ENCODE data around the gene IQGAP1.

The IQGAP1 gene

DNA sequence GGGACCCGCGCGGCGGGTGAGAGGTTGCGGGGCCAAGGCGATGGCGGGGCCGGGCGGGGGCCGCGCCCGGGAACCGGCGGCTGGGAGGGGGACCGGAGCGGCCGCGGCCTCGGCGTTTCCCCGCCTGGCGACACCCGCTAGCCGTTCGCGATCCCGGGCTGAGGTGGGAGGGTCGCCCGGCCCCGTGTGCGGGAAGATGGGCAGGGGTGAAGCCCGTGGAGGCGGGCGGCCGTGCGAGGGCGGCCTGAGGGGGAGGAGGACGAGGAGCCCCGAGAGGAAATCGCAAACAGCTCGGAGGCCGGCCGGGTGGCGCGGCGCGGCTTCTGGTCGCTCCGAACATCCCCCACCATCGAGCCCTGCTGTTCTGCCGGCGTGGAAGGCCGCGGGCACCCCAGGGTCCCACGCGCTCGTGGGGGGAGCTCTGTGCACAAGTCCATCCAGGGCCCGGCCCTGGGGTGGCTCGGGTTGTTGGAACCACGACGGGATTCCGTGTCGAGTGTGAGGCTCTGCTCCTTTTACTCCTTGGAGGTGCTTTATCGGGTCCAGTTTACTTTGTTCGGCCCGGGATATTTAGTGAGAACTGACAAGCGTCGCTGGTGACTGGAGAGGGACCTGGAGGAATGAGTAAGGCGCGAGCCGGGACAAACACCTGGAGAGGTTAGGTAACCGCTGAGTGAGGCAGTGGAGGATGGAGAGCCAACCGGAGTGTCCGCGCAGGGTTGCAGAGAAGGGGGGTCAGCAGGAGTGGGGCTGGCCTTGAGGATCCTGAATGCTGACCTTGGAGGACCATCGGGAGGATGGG, 142.4 kb downstream of the IQGAP1 start:
- peak overlapping the region; percentile 56 for H3K27ac ChIP-seq
- no peak for DNase-seq
- no peak for TF ChIP-seq CTCF (IDR thresholded peaks at IDR 0.05; ENCODE audit: low read depth, low read length, missing control alignments)
- peak overlapping the region; percentile 76 for H3K4me3 ChIP-seq (ENCODE audit: low read depth, low read length)
- in situ Hi-C loops (cut with HindIII; ENCODE audit: low pct_ligation_motif_present, low sequenced_read_pairs), result no loop called here
- no peaks in the 10 kb centered on the region for H3K27me3 ChIP-seq (replicated peaks)
- no peaks in the 10 kb centered on the region for H3K36me3 ChIP-seq (replicated peaks)

GRCh38 chr15:90531147-90531546, 143.1 kb downstream of the IQGAP1 start:
- no peaks in the 10 kb centered on the region for H3K36me3 ChIP-seq (replicated peaks)
- peak overlapping the region; percentile 76 for H3K4me3 ChIP-seq (ENCODE audit: low read depth, low read length)
- H3K27ac ChIP-seq, result no peak overlapping the region
- H3K27me3 ChIP-seq (replicated peaks), result no peaks in the 10 kb centered on the region
- in situ Hi-C loops (cut with HindIII; ENCODE audit: low pct_ligation_motif_present, low sequenced_read_pairs), result no loop called here
- no peak for DNase-seq
- TF ChIP-seq CTCF (IDR thresholded peaks at IDR 0.05; ENCODE audit: low read depth, low read length, missing control alignments), result no peak

GRCh38 chr15:90535254-90535653, 147.2 kb downstream of the IQGAP1 start:
- no peak overlapping the region for H3K4me3 ChIP-seq (ENCODE audit: low read depth, low read length)
- no peaks in the 10 kb centered on the region for H3K36me3 ChIP-seq (replicated peaks)
- in situ Hi-C loops (cut with HindIII; ENCODE audit: low pct_ligation_motif_present, low sequenced_read_pairs), result no loop called here
- H3K27ac ChIP-seq, result no peak overlapping the region
- no peak for DNase-seq
- no peaks in the 10 kb centered on the region for H3K27me3 ChIP-seq (replicated peaks)
- no peak for TF ChIP-seq CTCF (IDR thresholded peaks at IDR 0.05; ENCODE audit: low read depth, low read length, missing control alignments)

- no peaks in the 10 kb centered on the region for H3K36me3 ChIP-seq (replicated peaks)
- DNase-seq, result no peak
- H3K4me3 ChIP-seq (ENCODE audit: low read depth, low read length), result no peak overlapping the region
- H3K27ac ChIP-seq, result no peak overlapping the region
- no peak for TF ChIP-seq CTCF (IDR thresholded peaks at IDR 0.05; ENCODE audit: low read depth, low read length, missing control alignments)
- no peaks in the 10 kb centered on the region for H3K27me3 ChIP-seq (replicated peaks)
- in situ Hi-C loops (cut with HindIII; ENCODE audit: low pct_ligation_motif_present, low sequenced_read_pairs), result no loop called here
Observed at GRCh38 chr15:90539789-90540188, 151.7 kb downstream of the IQGAP1 start.

- TF ChIP-seq CTCF (IDR thresholded peaks at IDR 0.05; ENCODE audit: low read depth, low read length, missing control alignments), result no peak
- no peaks in the 10 kb centered on the region for H3K36me3 ChIP-seq (replicated peaks)
- in situ Hi-C loops (cut with HindIII; ENCODE audit: low pct_ligation_motif_present, low sequenced_read_pairs), result no loop called here
- H3K4me3 ChIP-seq (ENCODE audit: low read depth, low read length), result no peak overlapping the region
- DNase-seq, result no peak
- no peak overlapping the region for H3K27ac ChIP-seq
- H3K27me3 ChIP-seq (replicated peaks), result no peaks in the 10 kb centered on the region
Observed at GRCh38 chr15:90540768-90541167, 152.7 kb downstream of the IQGAP1 start.

- no peak overlapping the region for H3K27ac ChIP-seq
- in situ Hi-C loops (cut with HindIII; ENCODE audit: low pct_ligation_motif_present, low sequenced_read_pairs), result no loop called here
- H3K36me3 ChIP-seq (replicated peaks), result no peaks in the 10 kb centered on the region
- peak; percentile 26 for TF ChIP-seq CTCF (IDR thresholded peaks at IDR 0.05; ENCODE audit: low read depth, low read length, missing control alignments)
- no peak overlapping the region for H3K4me3 ChIP-seq (ENCODE audit: low read depth, low read length)
- no peaks in the 10 kb centered on the region for H3K27me3 ChIP-seq (replicated peaks)
- DNase-seq, result no peak
Observed at GRCh38 chr15:90545095-90545494, 157.1 kb downstream of the IQGAP1 start.

Measured in brain microvascular endothelial cell (primary cell).